B cell (primary cell): ENCODE data around the gene MECR. TPM values are rescaled to one million over a fixed set of nuclear protein-coding genes. Genes with fewer than 3 reads are reported as not detected.

ENCODE experiments used
- ATAC-seq: fragments of 200-7000 bp; cut with Tn5 transposase; one replicate; pipeline ENCODE4 v1.10.0; 2021; ENCODE audit warnings: low read depth, mild to moderate bottlenecking, moderate number of reproducible peaks, moderate library complexity
- CTCF ChIA-PET: fragments of 350-600 bp; sonication (Branson Sonifier 250); formaldehyde crosslinking; loops from one replicate; lab custom pipeline; 2021; ENCODE audit warnings: antibody characterized with exemption, inconsistent platforms; lab: Charles Lee
- POLR2A ChIA-PET: fragments of 350-600 bp; sonication (Branson Sonifier 250); formaldehyde crosslinking; loops from one replicate; lab custom pipeline; 2021; ENCODE audit warnings: antibody characterized with exemption; lab: Charles Lee
- DNase-seq: peaks from one replicate; pipeline ENCODE4 v3.0.0; 2013
- H2AFZ ChIP-seq: 2 replicates; pipeline ENCODE4 v1.6.1; 2012; ENCODE audit warnings: mild to moderate bottlenecking, low read depth, low read length; ENCODE audit not compliant: insufficient read depth, poor library complexity, severe bottlenecking
- H3K27ac ChIP-seq, 2 donors: 1 replicate in 1 of 2; 2 replicates in 1 of 2; pipeline ENCODE4 v1.5.1; 2012 to 2013; ENCODE audit warnings: low read length in 2 of 2, mild to moderate bottlenecking in 2 of 2, moderate library complexity in 1 of 2
- H3K27me3 ChIP-seq, 4 experiments: fragments of 200-600 bp in 1 of 4; sonication (generic) in 1 of 4; replicated peaks in 1 of 4; 1 replicate in 2 of 4; 2 replicates in 2 of 4; pipeline versions ENCODE4 v1.6.1 to v1.7.0; 2013 to 2016; ENCODE audit warnings: low read length in 3 of 4, mild to moderate bottlenecking in 2 of 4, mixed read lengths in 1 of 4, moderate library complexity in 1 of 4; ENCODE audit not compliant: insufficient read depth in 4 of 4, control insufficient read depth in 3 of 4; ENCODE audit errors: control extremely low read depth in 1 of 4
- H3K36me3 ChIP-seq, 2 experiments: replicated peaks in 1 of 2; 1 replicate in 1 of 2; 2 replicates in 1 of 2; pipeline versions ENCODE4 v1.6.1 to v1.7.1; 2013; ENCODE audit warnings: low read length in 1 of 2; ENCODE audit not compliant: insufficient read depth in 2 of 2, control insufficient read depth in 1 of 2; ENCODE audit errors: control extremely low read depth in 1 of 2, extremely low read depth in 1 of 2
- H3K4me1 ChIP-seq, 2 donors: fragments of 200-600 bp in 1 of 2; sonication (generic) in 1 of 2; 1 replicate in 1 of 2; 2 replicates in 1 of 2; pipeline versions ENCODE4 v1.5.1 to v1.6.1; 2013 to 2017; ENCODE audit warnings: low read length in 2 of 2; ENCODE audit not compliant: control insufficient read depth in 2 of 2, insufficient read depth in 2 of 2
- H3K4me2 ChIP-seq: replicated peaks from 2 replicates; pipeline ENCODE3; 2012; ENCODE audit warnings: mild to moderate bottlenecking, low read depth, low read length; ENCODE audit not compliant: poor library complexity, severe bottlenecking
- H3K4me3 ChIP-seq, 5 experiments: fragments of 200-600 bp in 1 of 5; sonication (generic) in 1 of 5; 1 replicate in 3 of 5; 2 replicates in 2 of 5; pipeline versions ENCODE4 v1.5.1 to v1.7.0; 2011 to 2016; ENCODE audit warnings: low read length in 4 of 5, mild to moderate bottlenecking in 4 of 5, low read depth in 2 of 5, control low read depth in 1 of 5, moderate library complexity in 1 of 5; ENCODE audit not compliant: insufficient read depth in 1 of 5; ENCODE audit errors: control extremely low read depth in 1 of 5, extremely low read depth in 1 of 5
- H3K79me2 ChIP-seq: fragments of 200-600 bp; sonication (generic); one replicate; pipeline ENCODE4 v1.6.0; 2016; ENCODE audit warnings: low read length; ENCODE audit not compliant: control insufficient read depth, insufficient read depth
- H3K9ac ChIP-seq: fragments of 200-600 bp; sonication (generic); 2 replicates; pipeline ENCODE4 v1.6.1; 2017; ENCODE audit warnings: mild to moderate bottlenecking, low read length, moderate library complexity
- H3K9me3 ChIP-seq, 3 donors: one replicate each; pipeline versions ENCODE4 v1.6.1 to v1.7.1; 2013; ENCODE audit warnings: low read length in 2 of 3; ENCODE audit not compliant: control insufficient read depth in 2 of 3, insufficient read depth in 1 of 3; ENCODE audit errors: control extremely low read depth in 1 of 3
- H4K20me1 ChIP-seq: 2 replicates; pipeline ENCODE4 v1.6.0; 2012; ENCODE audit warnings: mild to moderate bottlenecking, low read length; ENCODE audit not compliant: insufficient read depth, control insufficient read depth, poor library complexity, severe bottlenecking
- H3K27ac Mint-ChIP-seq: one replicate; pipeline ENCODE4 v1.8.0; 2021; ENCODE audit warnings: mixed read lengths
- H3K27me3 Mint-ChIP-seq: one replicate; pipeline ENCODE4 v1.8.0; 2021; ENCODE audit warnings: mixed read lengths
- H3K4me1 Mint-ChIP-seq: one replicate; pipeline ENCODE4 v1.8.0; 2021; ENCODE audit warnings: mixed read lengths
- H3K4me3 Mint-ChIP-seq: one replicate; pipeline ENCODE4 v1.8.0; 2021; ENCODE audit warnings: mixed read lengths
- H3K9me3 Mint-ChIP-seq: one replicate; pipeline ENCODE4 v1.8.0; 2022; ENCODE audit warnings: mixed read lengths; ENCODE audit not compliant: insufficient read depth
- CTCF ChIP-seq: fragments of 200-600 bp; IDR thresholded peaks from one replicate; pipeline ENCODE4 v1.8.0; 2022; ENCODE audit warnings: antibody characterized with exemption, mild to moderate bottlenecking
- EZH2 ChIP-seq: IDR thresholded peaks from 2 replicates; pipeline ENCODE4 v1.6.1; 2012; ENCODE audit warnings: borderline replicate concordance, low read depth, mild to moderate bottlenecking, moderate library complexity, low read length; ENCODE audit not compliant: insufficient read depth, poor library complexity, severe bottlenecking
- WGBS: methylation state at CpG from one replicate; pipeline ENCODE4 v1.1.5; 2013; ENCODE audit warnings: missing lambda C conversion rate; ENCODE audit not compliant: insufficient coverage; 5-methylcytosine and 5-hydroxymethylcytosine counted together
- intact Hi-C: fragments of 100-400 bp; cut with micrococcal nuclease; formaldehyde crosslinking; loops from one replicate; pipeline ENCODE4 v1.10.0; 2022
- polyA plus RNA-seq: library from polyadenylated mRNA; depleted of rRNA; stranded (reverse); fragments of >200 nt; gene quantifications from 2 replicates; pipeline ENCODE4 v1.2.3, GENCODE V29; 2012
- total RNA-seq, 2 donors: library from RNA; stranded (reverse); fragments of 120-200 nt in 1 of 2; gene quantifications; 1 replicate in 1 of 2; 2 replicates in 1 of 2; pipeline versions ENCODE4 v1.2.3 to v1.2.4, GENCODE V29; 2013 to 2022

The MECR gene
- total and polyA plus RNA-seq, 2 donors (not counting 1 experiment from before 2014, with no cell fraction given): 15.9 to 16.2 TPM

GRCh38 chr1:29176576-29176975 lies 54.2 kb downstream of the MECR start:
- H4K20me1 ChIP-seq: peaks cover 96% of the 10 kb centered on the region

More at GRCh38 chr1:29176576-29176975, 54.2 kb downstream of the MECR start:
- intact Hi-C loops: no loop called here
- Histone ChIP-seq H3K4me3 (no peak overlapping the region), H3K27ac (peak overlapping the region in 1 of 2 donors; percentile 41), H3K27me3 (no peaks in the 10 kb centered on the region), H2AFZ (no peak overlapping the region), H3K9ac (no peak overlapping the region), H3K4me1 (peaks cover 34 to 38% of the 10 kb centered on the region in 2 donors), H3K4me2 (no peak overlapping the region), H3K36me3 (peaks cover 2 to 24% of the 10 kb centered on the region in 2 experiments), H3K79me2 (peaks cover 98% of the 10 kb centered on the region), H3K9me3 (no peaks in the 10 kb centered on the region)
- Mint-ChIP-seq H3K4me1 (peaks cover 57% of the 10 kb centered on the region), H3K9me3 (no peaks in the 10 kb centered on the region), H3K27me3 (no peaks in the 10 kb centered on the region), H3K27ac (peak overlapping the region; percentile 28), H3K4me3 (no peak overlapping the region)
- WGBS: no CpG with 5 or more reads among the region's 4 CpGs
- ATAC-seq (no peak), DNase-seq (no peak)
- CTCF ChIA-PET: no interaction called here
- POLR2A ChIA-PET: no interaction called here
- TF ChIP-seq EZH2: no peak
- no peak for TF ChIP-seq CTCF
